ENCODE results near the gene TBX3. TPM values are rescaled to one million over a fixed set of nuclear protein-coding genes. Genes with fewer than 3 reads are reported as not detected.
"Not testable (repeated sequence)": the region's sequence is repeated elsewhere in the genome, so short reads cannot be mapped to it uniquely, and the experiment has no call there.

TBX3 gene
- total and polyA plus RNA-seq, 3 experiments from 2014 or later: not detected

DNA sequence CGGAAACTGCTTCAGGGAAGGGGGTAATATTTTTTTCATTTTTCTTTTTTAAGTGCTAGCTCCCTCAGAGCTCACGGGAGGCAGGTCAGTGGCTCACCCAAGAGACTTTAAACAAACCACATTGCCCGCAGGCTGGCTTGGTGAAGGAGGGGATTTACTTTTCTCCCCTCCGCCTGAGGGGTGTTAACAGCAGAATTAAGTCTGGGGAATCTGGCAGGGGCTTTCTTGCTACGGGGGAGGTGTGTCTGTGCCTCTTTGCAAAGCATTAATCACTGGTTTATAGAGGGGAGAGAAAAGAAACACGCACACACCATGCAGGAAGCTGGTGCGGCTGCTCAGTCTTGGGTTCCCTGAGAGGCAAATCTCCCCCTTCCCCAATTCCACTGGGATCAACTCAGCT lies 26.2 kb upstream of the TBX3 start:
- H3K9me3 Mint-ChIP-seq: peaks cover 4 to 12% (median 9%) of the 10 kb centered on the region in 5 donors
- H3K4me3 Mint-ChIP-seq: no peak overlapping the region
- no peak overlapping the region for H3K27ac Mint-ChIP-seq
- DNase-seq: no peak
- Histone ChIP-seq H3K27me3 (ENCODE audit: insufficient read depth, low read length, poor library complexity, severe bottlenecking) (no peaks in the 10 kb centered on the region), H3K27ac (ENCODE audit: low read depth, low read length) (no peak overlapping the region), H3K4me1 (ENCODE audit: insufficient read depth, low read length) (no peaks in the 10 kb centered on the region), H3K36me3 (ENCODE audit: insufficient read depth, low read length) (no peaks in the 10 kb centered on the region), H3K9me3 (ENCODE audit: low read length) (no peaks in the 10 kb centered on the region), H3K4me3 (ENCODE audit: low read length) (no peak overlapping the region)
- CTCF ChIA-PET: no interaction called here
- H3K4me1 Mint-ChIP-seq: no peaks in the 10 kb centered on the region
- peaks cover 2 to 4% of the 10 kb centered on the region in 2 donors for H3K27me3 Mint-ChIP-seq
- POLR2A ChIA-PET: no interaction called here
- no peaks in the 10 kb centered on the region for H3K36me3 Mint-ChIP-seq

GRCh38 chr12:114709112-114709511 lies 25.1 kb upstream of the TBX3 start:
- H3K9me3 ChIP-seq (ENCODE audit: low read length): no peaks in the 10 kb centered on the region
- POLR2A ChIA-PET: no interaction called here
- no peaks in the 10 kb centered on the region for H3K36me3 Mint-ChIP-seq
- peaks cover 4 to 6% of the 10 kb centered on the region in 2 donors for H3K27me3 Mint-ChIP-seq
- H3K4me3 Mint-ChIP-seq: no peak overlapping the region
- H3K27me3 ChIP-seq (ENCODE audit: insufficient read depth, low read length, poor library complexity, severe bottlenecking): no peaks in the 10 kb centered on the region
- no peak overlapping the region for H3K27ac ChIP-seq (ENCODE audit: low read depth, low read length)
- no peaks in the 10 kb centered on the region for H3K4me1 Mint-ChIP-seq
- peaks cover 3 to 9% (median 6%) of the 10 kb centered on the region in 5 donors for H3K9me3 Mint-ChIP-seq
- DNase-seq: no peak
- no peak overlapping the region for H3K4me3 ChIP-seq (ENCODE audit: low read length)
- CTCF ChIA-PET: no interaction called here
- no peak overlapping the region for H3K27ac Mint-ChIP-seq
- H3K4me1 ChIP-seq (ENCODE audit: insufficient read depth, low read length): no peaks in the 10 kb centered on the region
- H3K36me3 ChIP-seq (ENCODE audit: insufficient read depth, low read length): no peaks in the 10 kb centered on the region

DNA sequence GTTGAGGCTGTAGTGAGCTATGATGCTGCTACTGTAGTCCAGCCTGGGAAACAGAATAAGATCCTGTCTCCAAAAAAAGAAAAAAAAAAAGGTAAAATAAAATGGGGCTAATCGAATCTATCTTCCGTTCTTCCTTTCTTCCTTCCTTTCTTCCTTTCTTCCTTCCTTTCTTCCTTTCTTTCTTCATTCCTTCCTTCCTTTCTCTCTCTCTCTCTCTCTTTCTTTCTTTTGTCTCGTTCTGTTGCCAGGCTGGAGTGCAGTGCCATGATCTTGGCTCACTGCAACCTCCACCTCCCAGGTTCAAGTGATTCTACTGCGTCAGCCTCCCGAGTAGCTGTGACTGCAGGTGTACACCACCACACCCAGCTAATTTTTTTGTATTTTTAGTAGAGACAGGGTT lies 24.6 kb upstream of the TBX3 start:
- CTCF ChIA-PET; H3K27me3 ChIP-seq (ENCODE audit: insufficient read depth, low read length, poor library complexity, severe bottlenecking); H3K9me3 ChIP-seq (ENCODE audit: low read length); H3K4me1 ChIP-seq (ENCODE audit: insufficient read depth, low read length); H3K4me3 Mint-ChIP-seq; H3K27ac Mint-ChIP-seq; H3K4me3 ChIP-seq (ENCODE audit: low read length); H3K27me3 Mint-ChIP-seq; H3K36me3 ChIP-seq (ENCODE audit: insufficient read depth, low read length); DNase-seq; H3K36me3 Mint-ChIP-seq; POLR2A ChIA-PET; H3K27ac ChIP-seq (ENCODE audit: low read depth, low read length); H3K4me1 Mint-ChIP-seq; H3K9me3 Mint-ChIP-seq: not testable (repeated sequence)

DNA sequence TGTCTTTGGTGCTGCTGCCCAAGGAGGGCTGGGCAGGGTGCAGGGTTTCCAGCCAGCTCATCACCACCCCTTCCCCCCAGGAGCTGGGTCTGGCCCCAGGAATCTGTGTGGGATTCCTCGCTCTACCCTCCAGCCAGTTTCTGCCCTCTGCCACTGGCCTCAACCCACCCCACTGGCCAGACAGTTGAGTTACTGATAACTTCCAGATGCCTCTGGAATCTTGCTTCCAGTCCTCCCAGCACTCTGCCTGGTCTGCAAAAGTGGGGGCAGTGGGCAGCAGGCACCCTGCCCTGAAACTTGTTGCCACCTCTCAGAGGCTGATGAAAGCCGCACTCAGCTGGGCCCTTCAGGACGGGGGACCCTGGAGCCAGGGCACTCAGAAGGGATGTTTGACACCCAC lies 20.1 kb upstream of the TBX3 start:
- peaks cover 22 to 37% of the 10 kb centered on the region in 2 donors for H3K27me3 Mint-ChIP-seq
- no peak overlapping the region for H3K4me3 ChIP-seq (ENCODE audit: low read length)
- POLR2A ChIA-PET: no interaction called here
- CTCF ChIA-PET: no interaction called here
- H3K27ac ChIP-seq (ENCODE audit: low read depth, low read length): no peak overlapping the region
- no peak overlapping the region for H3K4me3 Mint-ChIP-seq
- H3K27me3 ChIP-seq (ENCODE audit: insufficient read depth, low read length, poor library complexity, severe bottlenecking): peaks cover 4% of the 10 kb centered on the region
- no peaks in the 10 kb centered on the region for H3K4me1 Mint-ChIP-seq
- H3K4me1 ChIP-seq (ENCODE audit: insufficient read depth, low read length): no peaks in the 10 kb centered on the region
- H3K36me3 Mint-ChIP-seq: peaks cover 0 to 4% (median 1%) of the 10 kb centered on the region in 3 donors
- no peaks in the 10 kb centered on the region for H3K36me3 ChIP-seq (ENCODE audit: insufficient read depth, low read length)
- no peak overlapping the region for H3K27ac Mint-ChIP-seq
- DNase-seq: no peak
- peaks cover 0 to 11% (median 9%) of the 10 kb centered on the region in 5 donors for H3K9me3 Mint-ChIP-seq
- no peaks in the 10 kb centered on the region for H3K9me3 ChIP-seq (ENCODE audit: low read length)

- H3K36me3 Mint-ChIP-seq: peaks cover 0 to 4% (median 1%) of the 10 kb centered on the region in 3 donors
- ChIA-PET POLR2A (no interaction called here), CTCF (no interaction called here)
- H3K27ac Mint-ChIP-seq: no peak overlapping the region
- no peaks in the 10 kb centered on the region for H3K4me1 Mint-ChIP-seq
- H3K27me3 Mint-ChIP-seq: peaks cover 29 to 45% of the 10 kb centered on the region in 2 donors
- Histone ChIP-seq H3K9me3 (ENCODE audit: low read length) (no peaks in the 10 kb centered on the region), H3K4me1 (ENCODE audit: insufficient read depth, low read length) (no peaks in the 10 kb centered on the region), H3K36me3 (ENCODE audit: insufficient read depth, low read length) (no peaks in the 10 kb centered on the region), H3K27ac (ENCODE audit: low read depth, low read length) (no peak overlapping the region), H3K27me3 (ENCODE audit: insufficient read depth, low read length, poor library complexity, severe bottlenecking) (peaks cover 4% of the 10 kb centered on the region), H3K4me3 (ENCODE audit: low read length) (no peak overlapping the region)
- H3K9me3 Mint-ChIP-seq: peaks cover 0 to 11% (median 9%) of the 10 kb centered on the region in 5 donors
- DNase-seq: no peak
- H3K4me3 Mint-ChIP-seq: no peak overlapping the region
Observed at GRCh38 chr12:114703060-114703493, 19.1 kb upstream of the TBX3 start.

GRCh38 chr12:114702462-114702861 lies 18.5 kb upstream of the TBX3 start:
- CTCF ChIA-PET: no interaction called here
- peaks cover 8% of the 10 kb centered on the region for H3K27me3 ChIP-seq (ENCODE audit: insufficient read depth, low read length, poor library complexity, severe bottlenecking)

DNA sequence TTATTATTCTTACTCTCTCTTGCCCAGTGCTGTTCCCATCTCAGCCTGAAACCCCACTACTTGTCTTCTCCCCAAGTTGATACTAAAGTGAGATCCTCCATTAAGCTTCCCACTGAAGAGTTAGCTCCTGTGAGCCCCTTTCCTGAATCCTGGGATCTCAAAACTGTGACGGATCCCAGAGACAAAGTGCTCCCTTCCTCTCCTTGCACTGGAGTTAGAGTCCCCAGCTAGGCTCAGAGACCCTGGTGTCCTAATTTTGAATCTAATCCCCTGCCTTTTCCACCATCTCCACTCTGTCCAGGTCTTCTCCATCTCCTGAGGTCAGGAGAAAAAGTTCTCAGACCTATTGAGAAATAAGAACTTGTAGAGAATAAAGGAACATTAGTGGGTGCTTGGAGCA lies 17.6 kb upstream of the TBX3 start:
- Histone ChIP-seq H3K4me3 (ENCODE audit: low read length) (no peak overlapping the region), H3K27me3 (ENCODE audit: insufficient read depth, low read length, poor library complexity, severe bottlenecking) (peaks cover 14% of the 10 kb centered on the region), H3K9me3 (ENCODE audit: low read length) (no peaks in the 10 kb centered on the region), H3K27ac (ENCODE audit: low read depth, low read length) (no peak overlapping the region), H3K36me3 (ENCODE audit: insufficient read depth, low read length) (no peaks in the 10 kb centered on the region), H3K4me1 (ENCODE audit: insufficient read depth, low read length) (no peaks in the 10 kb centered on the region)
- Mint-ChIP-seq H3K4me3 (no peak overlapping the region), H3K27ac (no peak overlapping the region), H3K36me3 (peaks cover 0 to 4% (median 1%) of the 10 kb centered on the region in 3 donors), H3K4me1 (no peaks in the 10 kb centered on the region), H3K9me3 (peaks cover 0 to 17% (median 8%) of the 10 kb centered on the region in 5 donors), H3K27me3 (peaks cover 39 to 59% of the 10 kb centered on the region in 2 donors)
- no peak for DNase-seq
- CTCF ChIA-PET: no interaction called here
- POLR2A ChIA-PET: no interaction called here

More at GRCh38 chr12:114702462-114702861, 18.5 kb upstream of the TBX3 start:
- H3K27me3 Mint-ChIP-seq: peaks cover 35 to 50% of the 10 kb centered on the region in 2 donors
- POLR2A ChIA-PET: no interaction called here
- H3K4me1 Mint-ChIP-seq: no peaks in the 10 kb centered on the region
- H3K27ac Mint-ChIP-seq: no peak overlapping the region
- no peaks in the 10 kb centered on the region for H3K4me1 ChIP-seq (ENCODE audit: insufficient read depth, low read length)
- peaks cover 0 to 4% (median 1%) of the 10 kb centered on the region in 3 donors for H3K36me3 Mint-ChIP-seq
- no peak for DNase-seq
- H3K27ac ChIP-seq (ENCODE audit: low read depth, low read length): no peak overlapping the region
- H3K4me3 ChIP-seq (ENCODE audit: low read length): no peak overlapping the region
- peaks cover 0 to 13% (median 11%) of the 10 kb centered on the region in 5 donors for H3K9me3 Mint-ChIP-seq
- H3K4me3 Mint-ChIP-seq: no peak overlapping the region
- no peaks in the 10 kb centered on the region for H3K36me3 ChIP-seq (ENCODE audit: insufficient read depth, low read length)
- H3K9me3 ChIP-seq (ENCODE audit: low read length): no peaks in the 10 kb centered on the region

DNA sequence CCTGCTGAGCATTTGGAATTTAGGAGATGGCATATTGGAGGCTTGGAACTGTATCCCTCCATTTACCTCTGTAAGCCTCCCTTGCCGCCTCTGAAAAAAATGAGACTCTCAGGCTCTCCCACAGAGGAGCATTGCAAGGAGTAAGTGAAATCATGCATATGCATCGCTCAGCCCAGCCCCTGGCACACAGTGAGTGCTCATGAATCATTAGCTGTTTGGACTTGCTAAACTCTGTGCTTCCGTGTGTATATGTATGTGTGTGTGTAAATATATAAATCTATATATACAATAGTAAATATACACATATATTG lies 17.1 kb upstream of the TBX3 start:
- CTCF ChIA-PET: no interaction called here
- Mint-ChIP-seq H3K9me3 (peaks cover 0 to 17% (median 8%) of the 10 kb centered on the region in 5 donors), H3K4me3 (no peak overlapping the region), H3K4me1 (no peaks in the 10 kb centered on the region), H3K27me3 (peaks cover 39 to 64% of the 10 kb centered on the region in 2 donors), H3K27ac (no peak overlapping the region), H3K36me3 (peaks cover 0 to 4% (median 1%) of the 10 kb centered on the region in 3 donors)
- H3K27ac ChIP-seq (ENCODE audit: low read depth, low read length): no peak overlapping the region
- POLR2A ChIA-PET: no interaction called here
- H3K4me1 ChIP-seq (ENCODE audit: insufficient read depth, low read length): no peaks in the 10 kb centered on the region
- H3K9me3 ChIP-seq (ENCODE audit: low read length): no peaks in the 10 kb centered on the region
- H3K4me3 ChIP-seq (ENCODE audit: low read length): no peak overlapping the region
- DNase-seq: no peak
- peaks cover 19% of the 10 kb centered on the region for H3K27me3 ChIP-seq (ENCODE audit: insufficient read depth, low read length, poor library complexity, severe bottlenecking)
- H3K36me3 ChIP-seq (ENCODE audit: insufficient read depth, low read length): no peaks in the 10 kb centered on the region
